Iris pigment epithelial cell (primary cell): ENCODE results near the gene AFF3.
A peak's percentile ranks its signal among the peaks of the same experiment; 100 is the strongest.

Experiments
- DNase-seq: peaks from one replicate; pipeline ENCODE4 v3.0.0-alpha.2; 2011; ENCODE audit warnings: low read depth

Gene AFF3

DNA sequence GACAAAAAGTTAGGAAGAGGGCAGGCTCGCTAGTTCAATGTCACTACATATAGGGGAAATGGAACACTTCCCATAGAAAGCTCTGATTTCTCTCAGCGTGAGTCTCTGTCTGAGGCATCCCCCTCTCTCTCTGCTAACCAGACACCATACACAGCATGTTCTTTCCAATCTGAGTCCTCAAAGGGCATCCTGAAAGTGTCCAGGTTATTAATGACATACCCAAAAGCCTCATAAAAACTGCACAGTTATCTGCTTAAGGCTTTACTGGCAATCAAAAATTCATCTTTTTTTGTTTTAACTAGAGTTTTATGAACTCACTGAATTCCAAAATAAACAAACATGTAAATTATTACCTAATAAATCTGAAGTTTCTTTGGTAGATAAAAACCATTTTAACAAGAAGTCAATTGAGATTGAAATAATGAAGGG, 137.4 kb downstream of the AFF3 start:
- DNase-seq, result no peak

GRCh38 chr2:100004348-100004884, 138.0 kb downstream of the AFF3 start:
- no peak for DNase-seq

DNA sequence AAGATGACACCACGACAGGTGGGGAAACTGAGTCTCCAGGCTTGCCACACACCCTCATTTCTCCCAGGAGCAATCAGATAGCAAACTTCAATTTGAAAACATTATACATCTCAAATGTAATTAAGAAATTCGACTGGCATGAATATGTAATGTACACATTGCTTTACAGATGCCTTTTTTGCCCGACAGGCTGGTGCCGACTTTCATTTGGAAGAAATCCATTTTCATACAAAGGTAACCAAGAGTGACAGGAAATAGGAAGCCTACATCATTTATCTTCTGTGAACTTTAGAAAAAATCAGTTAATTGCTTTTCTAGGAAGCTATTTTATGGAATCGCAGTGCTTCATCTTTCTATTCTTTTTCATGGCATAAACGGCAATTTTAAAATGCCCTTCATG, 140.3 kb downstream of the AFF3 start:
- no peak for DNase-seq

- no peak for DNase-seq
Measured at GRCh38 chr2:100000915-100001707, 141.3 kb downstream of the AFF3 start.

- DNase-seq, result no peak
Measured at GRCh38 chr2:99998651-99999320, 143.6 kb downstream of the AFF3 start.

DNA sequence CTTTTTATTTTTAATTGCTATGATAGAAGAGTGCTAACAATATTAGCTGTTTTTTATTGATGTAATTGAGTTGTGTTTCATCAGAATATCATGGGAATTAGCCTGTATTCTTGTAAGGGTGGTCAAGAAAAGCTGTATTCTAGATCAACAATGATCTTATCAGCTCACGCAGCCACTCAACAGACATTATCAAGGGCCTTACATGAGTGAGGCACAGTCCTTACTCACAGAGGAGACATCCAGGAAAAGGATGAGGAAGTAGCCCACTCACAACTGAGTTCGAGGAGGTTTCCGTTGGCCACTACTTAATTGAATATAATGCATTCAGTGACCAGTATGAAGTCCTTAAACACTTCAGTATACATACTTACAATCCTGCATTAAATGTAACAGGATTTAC, 152.5 kb downstream of the AFF3 start:
- no peak for DNase-seq

- no peak for DNase-seq
Measured at GRCh38 chr2:99988599-99988998, 153.8 kb downstream of the AFF3 start.

- no peak for DNase-seq
Measured at GRCh38 chr2:99987160-99987559, 155.2 kb downstream of the AFF3 start.

- DNase-seq, result peak; percentile 22
Measured at GRCh38 chr2:99984799-99985515, 157.4 kb downstream of the AFF3 start.

- DNase-seq, result no peak
Measured at GRCh38 chr2:99982744-99983143, 159.6 kb downstream of the AFF3 start.

GRCh38 chr2:99981840-99982239, 160.6 kb downstream of the AFF3 start:
- DNase-seq, result no peak

- DNase-seq, result no peak
Measured at GRCh38 chr2:99980176-99980575, 162.2 kb downstream of the AFF3 start.

GRCh38 chr2:99977966-99978365, 164.4 kb downstream of the AFF3 start:
- no peak for DNase-seq

DNA sequence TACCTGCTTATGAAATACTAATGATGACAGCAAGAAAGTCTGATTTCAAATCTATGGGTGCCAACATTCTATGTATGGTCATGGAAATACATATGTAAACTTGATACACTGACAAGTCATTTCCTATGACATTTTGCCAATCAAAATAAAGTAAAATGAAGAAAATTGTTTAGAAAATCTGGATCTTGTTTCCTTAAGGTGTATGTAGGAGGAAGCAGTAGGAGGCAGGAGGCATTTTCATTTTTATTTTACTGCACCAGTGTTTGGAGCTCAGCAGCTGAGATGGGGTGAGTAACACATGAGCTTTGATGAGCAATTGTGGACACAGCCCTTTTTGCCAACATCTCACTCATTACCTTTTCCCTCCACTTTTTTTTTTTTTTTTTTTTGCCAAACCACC, 167.0 kb downstream of the AFF3 start:
- peak; percentile 57 for DNase-seq

- DNase-seq, result peak; percentile 54
Measured at GRCh38 chr2:99974682-99975375, 167.6 kb downstream of the AFF3 start.

DNA sequence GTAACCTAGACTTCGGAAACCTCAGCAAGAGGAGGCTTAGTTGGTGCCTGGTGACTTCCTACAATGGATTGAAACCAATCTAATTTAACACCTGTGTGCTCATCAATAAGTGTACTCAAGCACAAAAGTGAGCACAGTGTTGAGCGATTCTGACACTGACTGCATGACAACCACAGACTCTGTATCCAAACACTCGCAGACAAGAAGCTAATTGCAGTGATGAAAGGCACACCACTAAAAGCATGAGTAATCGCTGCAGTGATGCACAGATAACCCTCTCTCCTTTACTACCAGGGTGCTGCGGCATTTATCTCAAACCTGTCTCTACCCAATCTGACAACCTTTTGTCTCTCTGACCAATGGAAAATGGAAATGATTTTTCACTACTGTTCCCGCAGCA, 168.1 kb downstream of the AFF3 start:
- peak; percentile 18 for DNase-seq

DNA sequence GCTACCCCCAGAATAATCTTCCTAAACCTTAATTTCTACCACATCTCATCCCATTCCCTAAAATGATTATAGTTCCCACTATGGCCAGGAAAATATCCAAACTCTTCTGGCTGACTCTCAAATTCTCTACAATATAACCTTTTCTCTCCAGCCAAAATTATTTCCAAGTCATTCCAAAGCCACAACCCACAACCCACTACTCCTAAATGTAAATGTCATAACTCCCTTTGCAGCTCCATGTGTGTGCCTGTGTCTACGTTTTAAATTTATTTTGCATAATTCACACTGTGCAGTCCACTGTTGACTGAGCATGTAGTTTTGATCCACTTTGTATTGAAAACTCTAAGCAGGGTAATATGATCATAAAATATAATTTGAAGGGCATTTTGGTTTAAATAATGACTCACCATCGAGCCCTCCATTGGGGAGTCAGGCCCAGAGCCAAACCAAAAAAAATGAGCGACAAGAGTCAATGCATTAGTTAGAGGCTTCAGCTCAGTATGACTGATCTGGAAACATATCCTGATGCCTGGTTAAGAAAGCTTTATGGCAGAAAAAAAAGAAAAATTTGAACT, 171.0 kb downstream of the AFF3 start:
- DNase-seq, result no peak

DNA sequence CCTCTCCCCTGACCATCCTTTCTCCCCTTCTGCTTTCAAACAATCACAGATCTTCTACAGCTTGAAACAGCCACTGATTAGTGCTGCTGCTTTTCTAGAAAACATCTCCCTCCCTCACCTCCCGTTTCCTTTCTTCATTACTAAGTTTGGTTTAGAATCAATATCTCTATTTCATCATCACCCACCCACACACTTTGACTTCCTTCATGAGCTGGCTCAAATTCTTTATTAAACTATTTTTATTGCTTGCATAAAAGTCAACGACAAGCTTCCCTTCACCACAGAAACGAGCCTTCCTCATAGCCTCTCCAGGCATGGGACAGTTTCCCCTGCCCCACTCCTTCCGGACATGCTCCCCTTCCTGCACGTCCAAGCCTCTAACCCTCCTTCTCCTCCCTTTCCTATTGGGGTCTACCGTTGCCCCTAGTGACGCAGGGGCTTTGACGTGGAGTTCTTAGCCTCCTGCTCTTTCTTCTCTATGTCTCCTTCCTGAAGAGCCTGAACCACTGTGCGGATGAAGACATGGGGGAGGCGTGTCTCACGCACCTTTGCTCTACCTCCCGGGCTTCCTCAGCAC, 172.0 kb downstream of the AFF3 start:
- peak; percentile 17 for DNase-seq

- no peak for DNase-seq
Measured at GRCh38 chr2:99961196-99961913, 181.0 kb downstream of the AFF3 start.

GRCh38 chr2:99960790-99961189, 181.6 kb downstream of the AFF3 start:
- DNase-seq, result no peak

DNA sequence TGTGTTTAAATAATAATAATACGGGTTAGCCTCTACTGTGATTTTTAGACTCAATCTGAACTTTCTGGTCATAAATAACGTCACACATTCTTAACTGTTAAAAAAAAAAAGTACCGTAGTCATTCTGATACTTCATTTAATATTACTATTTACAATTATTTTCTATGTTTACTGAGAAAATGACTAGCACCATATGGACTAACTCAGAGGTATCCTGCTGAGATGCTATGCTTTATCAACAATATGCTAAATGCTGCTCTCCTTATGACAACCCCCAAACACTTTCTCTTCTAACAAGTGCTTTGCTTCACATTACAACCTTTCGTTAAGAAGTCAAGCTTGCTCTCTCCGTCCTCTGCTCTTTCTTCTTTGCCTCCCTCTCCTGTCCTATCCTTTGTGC, 182.1 kb downstream of the AFF3 start:
- no peak for DNase-seq
